ENCODE data around the gene TCF25. TPM values are rescaled to one million over a fixed set of nuclear protein-coding genes. Genes with fewer than 3 reads are reported as not detected.
A peak's percentile ranks its signal among the peaks of the same experiment; 100 is the strongest.
"Not testable (repeated sequence)": the region's sequence is repeated elsewhere in the genome, so short reads cannot be mapped to it uniquely, and the experiment has no call there.

Gene TCF25, protein sequence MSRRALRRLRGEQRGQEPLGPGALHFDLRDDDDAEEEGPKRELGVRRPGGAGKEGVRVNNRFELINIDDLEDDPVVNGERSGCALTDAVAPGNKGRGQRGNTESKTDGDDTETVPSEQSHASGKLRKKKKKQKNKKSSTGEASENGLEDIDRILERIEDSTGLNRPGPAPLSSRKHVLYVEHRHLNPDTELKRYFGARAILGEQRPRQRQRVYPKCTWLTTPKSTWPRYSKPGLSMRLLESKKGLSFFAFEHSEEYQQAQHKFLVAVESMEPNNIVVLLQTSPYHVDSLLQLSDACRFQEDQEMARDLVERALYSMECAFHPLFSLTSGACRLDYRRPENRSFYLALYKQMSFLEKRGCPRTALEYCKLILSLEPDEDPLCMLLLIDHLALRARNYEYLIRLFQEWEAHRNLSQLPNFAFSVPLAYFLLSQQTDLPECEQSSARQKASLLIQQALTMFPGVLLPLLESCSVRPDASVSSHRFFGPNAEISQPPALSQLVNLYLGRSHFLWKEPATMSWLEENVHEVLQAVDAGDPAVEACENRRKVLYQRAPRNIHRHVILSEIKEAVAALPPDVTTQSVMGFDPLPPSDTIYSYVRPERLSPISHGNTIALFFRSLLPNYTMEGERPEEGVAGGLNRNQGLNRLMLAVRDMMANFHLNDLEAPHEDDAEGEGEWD
- total RNA-seq: 100 to 1,000 TPM; 144 to 266 (median 201) TPM

GRCh38 chr16:89873109-89873971 is at the start of gene TCF25:
TCF25 (plus strand) TSS chr16:89873592; CDS start chr16:89873668, 76 bp downstream.
- H3K9me3 ChIP-seq: no peaks in the 10 kb centered on the region
- peak within 1 kb of the TSS; percentile 100 for H3K27ac ChIP-seq
- H3K36me3 ChIP-seq: peaks cover 0 to under 1% of the 10 kb centered on the region in 2 donors
- peak within 1 kb of the TSS; percentile 83 to 99 (median 91) for H3K4me3 ChIP-seq (replicated peaks in 1 of 3)
- peaks cover 22 to 24% of the 10 kb centered on the region in 2 donors for H3K4me1 ChIP-seq
- TF ChIP-seq POLR2A (IDR thresholded peaks at IDR 0.05): peak; percentile 21 to 85
- TF ChIP-seq, protein P1, sequence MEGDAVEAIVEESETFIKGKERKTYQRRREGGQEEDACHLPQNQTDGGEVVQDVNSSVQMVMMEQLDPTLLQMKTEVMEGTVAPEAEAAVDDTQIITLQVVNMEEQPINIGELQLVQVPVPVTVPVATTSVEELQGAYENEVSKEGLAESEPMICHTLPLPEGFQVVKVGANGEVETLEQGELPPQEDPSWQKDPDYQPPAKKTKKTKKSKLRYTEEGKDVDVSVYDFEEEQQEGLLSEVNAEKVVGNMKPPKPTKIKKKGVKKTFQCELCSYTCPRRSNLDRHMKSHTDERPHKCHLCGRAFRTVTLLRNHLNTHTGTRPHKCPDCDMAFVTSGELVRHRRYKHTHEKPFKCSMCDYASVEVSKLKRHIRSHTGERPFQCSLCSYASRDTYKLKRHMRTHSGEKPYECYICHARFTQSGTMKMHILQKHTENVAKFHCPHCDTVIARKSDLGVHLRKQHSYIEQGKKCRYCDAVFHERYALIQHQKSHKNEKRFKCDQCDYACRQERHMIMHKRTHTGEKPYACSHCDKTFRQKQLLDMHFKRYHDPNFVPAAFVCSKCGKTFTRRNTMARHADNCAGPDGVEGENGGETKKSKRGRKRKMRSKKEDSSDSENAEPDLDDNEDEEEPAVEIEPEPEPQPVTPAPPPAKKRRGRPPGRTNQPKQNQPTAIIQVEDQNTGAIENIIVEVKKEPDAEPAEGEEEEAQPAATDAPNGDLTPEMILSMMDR (IDR thresholded peaks at IDR 0.05): peak in 1 of 6 experiments; percentile 9
- intact Hi-C loops (cut with DNase I): no loop called here
- WGBS, 2 donors: 0 to 3% methylated on average over 7 to 41 of the region's 104 CpGs
- no peaks in the 10 kb centered on the region for H3K27me3 ChIP-seq
- DNase-seq: peak; percentile 74 to 78

DNA sequence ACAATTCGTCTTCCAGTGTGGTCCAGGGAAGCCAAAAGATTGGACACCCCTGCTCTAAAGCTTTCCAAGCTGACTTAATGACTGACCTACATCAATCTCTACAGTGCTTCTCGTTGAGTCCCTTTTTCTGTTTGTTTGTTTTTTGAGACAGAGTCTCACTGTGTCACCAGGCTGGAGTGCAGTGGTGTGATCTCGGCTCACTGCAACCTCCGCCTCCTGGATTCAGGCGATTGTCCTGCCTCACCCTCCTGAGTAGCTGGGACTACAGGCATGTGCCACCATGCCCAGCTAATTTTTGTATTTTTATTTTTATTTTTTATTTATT is 49.6 kb upstream of the TCF25 start:
- DNase-seq; intact Hi-C loops (cut with DNase I): not testable (repeated sequence)
- WGBS, 2 donors: 76 to 79% methylated on average over 5 of the region's 5 CpGs

GRCh38 chr16:89826531-89827382 is 46.6 kb upstream of the TCF25 start:
- peaks cover 35 to 57% of the 10 kb centered on the region in 2 donors for H3K4me1 ChIP-seq
- TF ChIP-seq, protein P1 (IDR thresholded peaks at IDR 0.05): no peak
- TF ChIP-seq POLR2A (IDR thresholded peaks at IDR 0.05): no peak
- intact Hi-C loops (cut with DNase I): no loop called here
- peak overlapping the region in 1 of 3 donors; percentile 92 for H3K27ac ChIP-seq
- H3K9me3 ChIP-seq: no peaks in the 10 kb centered on the region
- no peaks in the 10 kb centered on the region for H3K36me3 ChIP-seq
- DNase-seq: peak; percentile 54 to 58
- 79 to 82% methylated on average over 25 to 26 of the region's 26 CpGs for WGBS, 2 donors
- H3K27me3 ChIP-seq: no peaks in the 10 kb centered on the region
- no peak overlapping the region for H3K4me3 ChIP-seq (replicated peaks in 1 of 3)

More for the DNA sequence above, 49.6 kb upstream of the TCF25 start:
- H3K9me3 ChIP-seq; H3K27me3 ChIP-seq; H3K36me3 ChIP-seq; H3K27ac ChIP-seq; H3K4me3 ChIP-seq (replicated peaks in 1 of 3): not testable (repeated sequence)
- peaks cover 33 to 50% of the 10 kb centered on the region in 2 donors for H3K4me1 ChIP-seq

- Histone ChIP-seq H3K4me3 (replicated peaks in 1 of 3) (peak overlapping the region in 1 of 3 donors; percentile 46), H3K27ac (peak overlapping the region; percentile 70 to 92 (median 74)), H3K9me3 (no peaks in the 10 kb centered on the region), H3K4me1 (peaks cover 29 to 49% of the 10 kb centered on the region in 2 donors), H3K27me3 (no peaks in the 10 kb centered on the region), H3K36me3 (no peaks in the 10 kb centered on the region)
- 6 to 15% methylated on average over 9 to 25 of the region's 43 CpGs for WGBS, 2 donors
- TF ChIP-seq, protein P1 (IDR thresholded peaks at IDR 0.05): no peak
- peak in 1 of 2 donors; percentile 48 for TF ChIP-seq POLR2A (IDR thresholded peaks at IDR 0.05)
- DNase-seq: peak; percentile 80 to 85
- intact Hi-C loops (cut with DNase I): no loop called here
Observed at GRCh38 chr16:89827383-89828198, 45.8 kb upstream of the TCF25 start.

Data from thyroid gland (tissue), 4 donors.